Caco-2 (cell line): Measurements from ENCODE around the gene CIC. TPM values are rescaled to one million over a fixed set of nuclear protein-coding genes. Genes with fewer than 3 reads are reported as not detected.

Source experiments
- BruUV-seq: library from RNA; stranded (reverse); fragments of 400-500 nt; replicated peaks from 2 replicates; lab custom pipeline; 2021; lab: Mats Ljungman, UMichigan
- CTCF ChIA-PET: fragments of 300-600 bp; sonication (Branson Sonifier 250); formaldehyde crosslinking; loops from one replicate; lab custom pipeline; 2022; ENCODE audit warnings: antibody characterized with exemption; lab: Charles Lee
- POLR2A ChIA-PET: fragments of 300-600 bp; sonication (Branson Sonifier 250); formaldehyde crosslinking; loops from one replicate; lab custom pipeline; 2022; ENCODE audit warnings: antibody characterized with exemption; lab: Charles Lee
- DNase-seq, 2 experiments: peaks; one replicate each; pipeline versions ENCODE4 v3.0.0 to v3.0.0-alpha.2; 2020 to 2022
- H3K27me3 ChIP-seq: replicated peaks from 2 replicates; pipeline ENCODE4 v1.6.0; 2011; ENCODE audit warnings: low read length; ENCODE audit not compliant: control insufficient read depth, insufficient read depth
- H3K36me3 ChIP-seq: 2 replicates; pipeline ENCODE4 v1.5.1; 2011; ENCODE audit warnings: low read length; ENCODE audit not compliant: control insufficient read depth, insufficient read depth
- H3K4me1 ChIP-seq: fragments of 250-450 bp; sonication (Bioruptor Pico); 2 replicates; pipeline ENCODE4 v1.5.1; 2020; ENCODE audit warnings: mild to moderate bottlenecking
- H3K4me3 ChIP-seq: 2 replicates; pipeline ENCODE4 v1.5.1; 2011; ENCODE audit warnings: low read depth, mild to moderate bottlenecking, control low read depth, low read length
- H3K9me3 ChIP-seq: fragments of 250-450 bp; sonication (Bioruptor Pico); 2 replicates; pipeline ENCODE4 v1.5.1; 2020; ENCODE audit warnings: mild to moderate bottlenecking, moderate library complexity
- H3K27ac Mint-ChIP-seq: one replicate; pipeline ENCODE4 v1.8.0; 2022; ENCODE audit warnings: mixed read lengths; ENCODE audit not compliant: unreplicated experiment
- H3K27me3 Mint-ChIP-seq: one replicate; pipeline ENCODE4 v1.8.0; 2022; ENCODE audit warnings: mixed read lengths; ENCODE audit not compliant: insufficient read depth, unreplicated experiment
- H3K36me3 Mint-ChIP-seq: one replicate; pipeline ENCODE4 v1.8.0; 2022; ENCODE audit warnings: mild to moderate bottlenecking, mixed read lengths; ENCODE audit not compliant: insufficient read depth, unreplicated experiment
- H3K4me1 Mint-ChIP-seq: one replicate; pipeline ENCODE4 v1.8.0; 2022; ENCODE audit warnings: low read depth, mixed read lengths; ENCODE audit not compliant: unreplicated experiment
- H3K4me3 Mint-ChIP-seq: one replicate; pipeline ENCODE4 v1.8.0; 2022; ENCODE audit warnings: mild to moderate bottlenecking, moderate library complexity, mixed read lengths; ENCODE audit not compliant: unreplicated experiment
- H3K9me3 Mint-ChIP-seq: one replicate; pipeline ENCODE4 v1.8.0; 2022; ENCODE audit warnings: mixed read lengths; ENCODE audit not compliant: unreplicated experiment
- intact Hi-C: fragments of 100-400 bp; cut with micrococcal nuclease; formaldehyde crosslinking; loops from one replicate; pipeline ENCODE4 v1.10.0; 2022; ENCODE audit not compliant: unreplicated experiment
- total RNA-seq: library from RNA; stranded (reverse); gene quantifications from 2 replicates; pipeline ENCODE4 v1.2.3, GENCODE V29; 2022
- TF ChIP-seq, protein P1 (sequence below), 2 experiments: fragments of 200-600 bp in 1 of 2; IDR thresholded peaks; 1 replicate in 1 of 2; 2 replicates in 1 of 2; pipeline versions ENCODE4 v1.5.1 to v1.8.0; 2011 to 2022; ENCODE audit warnings: antibody characterized with exemption in 1 of 2, control low read depth in 1 of 2, inconsistent platforms in 1 of 2, low read depth in 1 of 2, low read length in 1 of 2, mild to moderate bottlenecking in 1 of 2, moderate library complexity in 1 of 2; ENCODE audit not compliant: insufficient read depth in 1 of 2, severe bottlenecking in 1 of 2, unreplicated experiment in 1 of 2

CIC gene
- total RNA-seq, 1 experiment from 2014 or later: 47.8 TPM

DNA sequence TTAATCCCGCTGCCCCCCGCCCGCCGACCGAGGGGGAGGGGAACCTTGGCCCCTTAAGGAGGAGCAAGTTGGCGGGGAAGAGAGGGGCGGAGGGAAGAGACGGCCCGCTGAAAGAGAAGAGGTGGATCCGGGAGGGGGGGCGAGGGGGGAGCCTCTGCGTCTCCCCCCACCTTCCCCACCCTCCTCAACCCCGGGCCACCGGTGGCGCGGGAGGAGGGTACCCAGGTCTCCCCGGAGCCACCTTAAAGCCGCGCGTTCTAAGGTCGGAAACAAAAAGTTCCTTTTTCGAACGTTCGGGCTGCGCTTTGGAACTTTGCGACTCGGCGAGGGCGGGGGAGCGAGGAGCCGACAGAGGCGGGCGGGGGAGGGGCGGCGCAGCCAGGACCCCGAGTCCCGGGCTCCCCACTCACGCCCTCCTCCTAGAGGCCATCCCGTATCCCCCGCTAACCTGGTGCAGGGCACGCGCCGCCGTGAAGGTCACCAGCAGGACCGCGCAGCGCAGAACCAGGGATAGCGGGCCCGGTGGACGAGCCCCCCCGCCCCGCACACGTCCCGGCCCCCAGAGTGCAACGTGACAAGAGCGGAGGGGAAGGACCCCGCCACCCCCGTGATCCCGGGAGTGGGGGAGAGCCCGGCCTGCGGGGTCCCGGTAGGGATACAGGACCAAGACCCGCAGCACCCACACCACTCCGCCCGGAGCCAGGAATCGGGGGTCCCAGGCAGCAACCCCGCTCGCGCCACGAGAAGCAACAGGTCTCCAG, 14.8 kb upstream of the CIC start:
- intact Hi-C loops: no loop called here
- POLR2A ChIA-PET: interaction anchor here (1.0 kb wide), 1 partner anchor 11 kb away, joined by 5 read pairs; no protein-coding TSS in a partner anchor
- Histone ChIP-seq H3K4me1 (peaks cover 25% of the 10 kb centered on the region), H3K27me3 (no peaks in the 10 kb centered on the region), H3K36me3 (peaks cover 5% of the 10 kb centered on the region), H3K4me3 (peak overlapping the region; percentile 74), H3K9me3 (no peaks in the 10 kb centered on the region)
- H3K27me3 Mint-ChIP-seq: no peaks in the 10 kb centered on the region
- CTCF ChIA-PET: no interaction called here
- H3K4me3 Mint-ChIP-seq: peak overlapping the region; percentile 87
- peak overlapping the region; percentile 89 for H3K27ac Mint-ChIP-seq
- no peaks in the 10 kb centered on the region for H3K9me3 Mint-ChIP-seq
- peaks cover 21% of the 10 kb centered on the region for H3K4me1 Mint-ChIP-seq
- DNase-seq: peak in 1 of 2 experiments; percentile 84
- H3K36me3 Mint-ChIP-seq: peaks cover 51% of the 10 kb centered on the region
- TF ChIP-seq, protein P1, sequence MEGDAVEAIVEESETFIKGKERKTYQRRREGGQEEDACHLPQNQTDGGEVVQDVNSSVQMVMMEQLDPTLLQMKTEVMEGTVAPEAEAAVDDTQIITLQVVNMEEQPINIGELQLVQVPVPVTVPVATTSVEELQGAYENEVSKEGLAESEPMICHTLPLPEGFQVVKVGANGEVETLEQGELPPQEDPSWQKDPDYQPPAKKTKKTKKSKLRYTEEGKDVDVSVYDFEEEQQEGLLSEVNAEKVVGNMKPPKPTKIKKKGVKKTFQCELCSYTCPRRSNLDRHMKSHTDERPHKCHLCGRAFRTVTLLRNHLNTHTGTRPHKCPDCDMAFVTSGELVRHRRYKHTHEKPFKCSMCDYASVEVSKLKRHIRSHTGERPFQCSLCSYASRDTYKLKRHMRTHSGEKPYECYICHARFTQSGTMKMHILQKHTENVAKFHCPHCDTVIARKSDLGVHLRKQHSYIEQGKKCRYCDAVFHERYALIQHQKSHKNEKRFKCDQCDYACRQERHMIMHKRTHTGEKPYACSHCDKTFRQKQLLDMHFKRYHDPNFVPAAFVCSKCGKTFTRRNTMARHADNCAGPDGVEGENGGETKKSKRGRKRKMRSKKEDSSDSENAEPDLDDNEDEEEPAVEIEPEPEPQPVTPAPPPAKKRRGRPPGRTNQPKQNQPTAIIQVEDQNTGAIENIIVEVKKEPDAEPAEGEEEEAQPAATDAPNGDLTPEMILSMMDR (IDR thresholded peaks at IDR 0.05; ENCODE audit: insufficient read depth in 1 of 2, low read depth in 1 of 2, low read length in 1 of 2, severe bottlenecking in 1 of 2, unreplicated experiment in 1 of 2): no peak
- TSS peak; percentile 48 for BruUV-seq

DNA sequence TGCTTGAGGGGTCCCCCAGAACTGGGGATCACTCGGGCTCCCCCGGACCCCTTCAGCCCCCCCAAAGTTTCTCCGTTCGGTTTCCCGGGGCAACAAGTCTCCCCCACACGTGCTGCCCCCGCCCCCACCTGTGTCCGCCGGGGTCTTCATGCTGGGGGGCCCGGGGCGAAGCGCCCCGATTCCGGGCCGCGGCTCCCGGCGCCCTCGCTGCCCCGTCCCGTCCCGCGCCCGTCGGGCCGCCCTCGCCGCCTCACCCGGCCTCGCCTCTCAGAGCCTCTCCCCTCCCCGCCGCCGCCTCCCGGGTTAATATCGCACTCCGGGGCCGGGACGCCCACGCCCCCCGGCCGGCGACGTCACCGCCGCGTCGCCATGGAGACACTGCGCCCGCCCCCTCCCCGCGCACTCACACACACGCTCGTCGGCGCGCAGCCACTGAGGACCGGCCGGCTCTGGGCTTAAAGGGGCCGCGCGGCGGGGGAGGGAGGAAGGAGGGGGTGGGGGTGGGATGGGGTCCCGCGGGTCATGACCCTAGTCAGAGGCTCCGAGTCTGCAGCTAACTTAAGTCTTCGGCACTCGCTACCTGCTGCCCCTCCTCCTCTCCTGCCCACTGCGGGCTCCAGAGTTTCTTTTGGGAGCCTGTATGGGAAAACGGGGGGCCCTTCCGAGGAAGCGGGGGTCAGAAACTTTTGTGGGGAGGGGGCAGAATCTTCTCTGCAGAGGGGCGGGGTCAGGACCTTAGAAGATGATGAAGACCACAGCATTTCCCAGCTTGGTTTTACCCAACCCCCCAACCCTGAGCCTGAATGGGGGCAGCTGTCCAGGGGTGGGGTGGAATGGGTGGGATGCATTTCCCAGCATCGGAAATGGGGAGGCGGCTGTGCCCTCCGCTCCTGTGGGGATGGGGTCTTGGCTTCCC, 13.9 kb upstream of the CIC start, which contains the start of gene ERF:
ERF (minus strand) TSS at position 279 of the 916 bp plus-strand sequence; CDS start at position 150, 129 bp downstream.
- peaks cover 21% of the 10 kb centered on the region for H3K4me1 Mint-ChIP-seq
- peak within 1 kb of the TSS; percentile 87 for H3K4me3 Mint-ChIP-seq
- ChIA-PET CTCF (interaction anchor here (1.3 kb wide), 1 partner anchor 42 kb away, joined by 3 read pairs; no protein-coding TSS in a partner anchor), POLR2A (interaction anchor here (0.7 to 1.8 kb wide), 3 partner anchors 12 to 25 kb away, joined by 4 to 8 read pairs (median 6); no protein-coding TSS in a partner anchor)
- H3K4me1 ChIP-seq: peaks cover 22% of the 10 kb centered on the region
- no peaks in the 10 kb centered on the region for H3K9me3 Mint-ChIP-seq
- H3K27me3 Mint-ChIP-seq: no peaks in the 10 kb centered on the region
- no peaks in the 10 kb centered on the region; the same call in none of the 2 replicates for H3K36me3 ChIP-seq
- intact Hi-C loops: loop anchor here (1.0 kb wide), 1 partner anchor 35 kb away; the partner anchor contains the start of gene ZNF526
- TF ChIP-seq, protein P1 (IDR thresholded peaks at IDR 0.05; ENCODE audit: insufficient read depth in 1 of 2, low read depth in 1 of 2, low read length in 1 of 2, severe bottlenecking in 1 of 2, unreplicated experiment in 1 of 2): no peak
- no TSS peak for BruUV-seq
- peaks cover 43% of the 10 kb centered on the region for H3K36me3 Mint-ChIP-seq
- peak within 1 kb of the TSS; percentile 74 for H3K4me3 ChIP-seq
- peak within 1 kb of the TSS; percentile 89 for H3K27ac Mint-ChIP-seq
- no peaks in the 10 kb centered on the region for H3K27me3 ChIP-seq
- peak; percentile 93 to 97 for DNase-seq
- H3K9me3 ChIP-seq: no peaks in the 10 kb centered on the region
